Measurements from ENCODE around the gene NPFF.

NPFF gene

GRCh38 chr12:53476769-53477209, 30.5 kb downstream of the NPFF start:
- DNase-seq (ENCODE audit: low read depth in 2 of 2): no peak

GRCh38 chr12:53474819-53475218, 32.5 kb downstream of the NPFF start:
- DNase-seq (ENCODE audit: low read depth in 2 of 2): no peak

GRCh38 chr12:53474077-53474476, 33.2 kb downstream of the NPFF start:
- no peak for DNase-seq (ENCODE audit: low read depth in 2 of 2)

- DNase-seq (ENCODE audit: low read depth in 2 of 2): no peak
Measured at GRCh38 chr12:53472056-53472582, 35.2 kb downstream of the NPFF start.

- no peak for DNase-seq (ENCODE audit: low read depth in 2 of 2)
Measured at GRCh38 chr12:53468282-53468681, 39.0 kb downstream of the NPFF start.

GRCh38 chr12:53467880-53468279, 39.4 kb downstream of the NPFF start:
- DNase-seq (ENCODE audit: low read depth in 2 of 2): no peak

- DNase-seq (ENCODE audit: low read depth in 2 of 2): no peak
Measured at GRCh38 chr12:53467082-53467481, 40.2 kb downstream of the NPFF start.

GRCh38 chr12:53466640-53467039, 40.6 kb downstream of the NPFF start:
- no peak for DNase-seq (ENCODE audit: low read depth in 2 of 2)

GRCh38 chr12:53465679-53466078, 41.6 kb downstream of the NPFF start:
- no peak for DNase-seq (ENCODE audit: low read depth in 2 of 2)

- DNase-seq (ENCODE audit: low read depth in 2 of 2): no peak
Measured at GRCh38 chr12:53464685-53465418, 42.4 kb downstream of the NPFF start.

GRCh38 chr12:53463802-53464560, 43.3 kb downstream of the NPFF start:
- DNase-seq (ENCODE audit: low read depth in 2 of 2): no peak

GRCh38 chr12:53462935-53463334, 44.3 kb downstream of the NPFF start:
- no peak for DNase-seq (ENCODE audit: low read depth in 2 of 2)

GRCh38 chr12:53461591-53461990, 45.7 kb downstream of the NPFF start:
- no peak for DNase-seq (ENCODE audit: low read depth in 2 of 2)

GRCh38 chr12:53461059-53461458, 46.2 kb downstream of the NPFF start:
- no peak for DNase-seq (ENCODE audit: low read depth in 2 of 2)

- no peak for DNase-seq (ENCODE audit: low read depth in 2 of 2)
Measured at GRCh38 chr12:53459097-53459496, 48.2 kb downstream of the NPFF start.

Measured in fibroblast of skin of left quadriceps (primary cell).